Measurements from ENCODE around the gene ARHGAP21.

GRCh38 chr10:24730811-24731210 is 7.1 kb upstream of the ARHGAP21 start:
- TF ChIP-seq CTCF (IDR thresholded peaks at IDR 0.05): no peak
- no peak for TF ChIP-seq POLR2A (IDR thresholded peaks at IDR 0.05)

All from thyroid gland (tissue), 4 donors.